Measurements from ENCODE around the gene TMEM145. TPM values are rescaled to one million over a fixed set of nuclear protein-coding genes. Genes with fewer than 3 reads are reported as not detected.
A peak's percentile ranks its signal among the peaks of the same experiment; 100 is the strongest.

The TMEM145 gene
- total RNA-seq, 3 donors from 2014 or later: not detected

DNA sequence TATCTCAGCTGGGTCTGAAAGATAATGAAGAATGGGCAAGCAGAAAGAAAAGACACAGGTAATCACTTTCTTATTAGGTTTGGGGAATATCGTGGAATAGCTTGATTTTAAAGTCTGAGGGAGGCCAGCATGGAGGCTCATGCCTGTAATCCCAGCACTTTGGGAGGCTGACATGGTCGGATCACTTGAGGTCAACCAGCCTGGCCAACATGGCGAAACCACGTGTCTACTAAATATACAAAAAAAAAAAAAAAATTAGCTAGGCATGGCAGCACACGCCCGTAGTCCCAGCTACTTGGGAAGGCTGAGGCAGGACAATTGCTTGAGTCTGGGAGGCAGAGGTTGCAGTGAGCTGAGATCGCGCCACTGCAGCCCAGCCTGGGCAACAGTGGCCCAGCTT, 9.2 kb upstream of the TMEM145 start:
- DNase-seq (no peak), ATAC-seq (no peak)
- Mint-ChIP-seq H3K9me3 (no peaks in the 10 kb centered on the region), H3K36me3 (ENCODE audit: insufficient read depth) (no peaks in the 10 kb centered on the region), H3K27me3 (ENCODE audit: low read depth) (no peaks in the 10 kb centered on the region), H3K4me1 (ENCODE audit: low read depth) (peaks cover 24% of the 10 kb centered on the region), H3K4me3 (peak overlapping the region; percentile 37)

DNA sequence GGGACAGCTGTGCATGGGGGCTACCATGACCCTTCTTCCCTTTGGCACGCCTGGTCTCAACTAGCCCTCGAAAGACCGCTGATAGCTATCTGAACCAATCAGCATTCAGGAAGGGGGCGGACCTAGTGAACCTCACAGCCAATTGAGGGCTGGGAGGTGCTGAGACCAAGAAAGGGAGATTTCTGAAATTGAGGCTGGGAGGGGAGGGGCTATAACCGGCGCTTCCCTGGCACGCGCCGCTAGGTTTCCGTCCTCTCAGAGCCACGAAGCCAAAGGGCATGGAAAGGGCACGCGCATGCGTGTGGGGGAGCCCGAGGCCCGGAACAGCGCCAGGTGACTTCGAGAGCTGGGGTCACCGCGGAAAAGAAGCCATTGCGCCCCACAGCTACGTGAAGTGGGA, 6.5 kb upstream of the TMEM145 start:
- ATAC-seq (no peak), DNase-seq (no peak)
- no peaks in the 10 kb centered on the region for H3K36me3 Mint-ChIP-seq (ENCODE audit: insufficient read depth)
- H3K27me3 Mint-ChIP-seq (ENCODE audit: low read depth): peaks cover 7% of the 10 kb centered on the region
- no peak overlapping the region for H3K4me3 Mint-ChIP-seq
- H3K9me3 Mint-ChIP-seq: no peaks in the 10 kb centered on the region
- peaks cover 17% of the 10 kb centered on the region for H3K4me1 Mint-ChIP-seq (ENCODE audit: low read depth)

DNA sequence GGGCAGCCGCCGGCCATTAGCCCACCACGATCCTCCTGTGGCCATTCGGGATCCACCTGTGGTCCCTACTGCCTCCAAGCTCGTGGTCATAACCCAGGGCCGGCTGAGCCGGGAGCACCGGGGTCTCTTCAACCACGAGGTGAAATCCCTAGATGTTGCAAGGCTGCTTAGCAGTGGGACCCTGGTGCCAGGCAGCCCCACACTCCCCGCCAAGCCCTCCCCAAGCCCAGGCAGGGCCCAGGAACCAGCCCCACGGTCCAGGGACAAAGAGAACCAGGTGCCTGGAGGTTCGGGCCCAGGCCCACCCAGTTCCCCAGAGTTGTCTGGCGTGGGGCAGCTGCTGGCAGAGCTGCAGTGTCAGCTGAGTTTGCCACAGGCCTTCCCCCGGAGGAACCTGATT, 3.4 kb upstream of the TMEM145 start:
- no peak for ATAC-seq
- DNase-seq: no peak
- Mint-ChIP-seq H3K9me3 (no peaks in the 10 kb centered on the region), H3K4me3 (no peak overlapping the region), H3K4me1 (ENCODE audit: low read depth) (peaks cover 13% of the 10 kb centered on the region), H3K27me3 (ENCODE audit: low read depth) (peaks cover 34% of the 10 kb centered on the region), H3K36me3 (ENCODE audit: insufficient read depth) (no peaks in the 10 kb centered on the region)

DNA sequence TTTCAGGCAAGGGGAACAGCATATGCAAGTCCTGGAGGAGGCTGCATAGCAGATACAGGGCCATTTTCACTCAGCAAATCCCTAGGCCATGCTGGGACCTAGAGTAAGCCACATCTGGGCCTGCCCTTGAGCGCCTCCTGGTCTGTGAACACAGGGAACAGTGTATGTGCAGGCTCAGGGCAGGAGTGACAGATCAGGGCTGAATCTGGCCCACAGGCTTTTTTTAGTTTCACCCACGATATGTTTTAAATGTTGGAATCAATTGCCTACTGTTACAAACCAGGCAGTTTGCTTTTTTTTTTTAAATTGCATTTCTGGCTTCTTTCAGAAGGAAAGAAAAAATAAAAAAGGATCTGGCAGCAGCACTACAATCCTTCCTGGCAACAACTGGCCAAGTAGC, 1.5 kb upstream of the TMEM145 start:
- H3K4me1 Mint-ChIP-seq (ENCODE audit: low read depth): peaks cover 13% of the 10 kb centered on the region
- ATAC-seq (no peak), DNase-seq (no peak)
- H3K9me3 Mint-ChIP-seq: no peaks in the 10 kb centered on the region
- peaks cover 42% of the 10 kb centered on the region for H3K27me3 Mint-ChIP-seq (ENCODE audit: low read depth)
- H3K36me3 Mint-ChIP-seq (ENCODE audit: insufficient read depth): no peaks in the 10 kb centered on the region
- H3K4me3 Mint-ChIP-seq: no peak overlapping the region

DNA sequence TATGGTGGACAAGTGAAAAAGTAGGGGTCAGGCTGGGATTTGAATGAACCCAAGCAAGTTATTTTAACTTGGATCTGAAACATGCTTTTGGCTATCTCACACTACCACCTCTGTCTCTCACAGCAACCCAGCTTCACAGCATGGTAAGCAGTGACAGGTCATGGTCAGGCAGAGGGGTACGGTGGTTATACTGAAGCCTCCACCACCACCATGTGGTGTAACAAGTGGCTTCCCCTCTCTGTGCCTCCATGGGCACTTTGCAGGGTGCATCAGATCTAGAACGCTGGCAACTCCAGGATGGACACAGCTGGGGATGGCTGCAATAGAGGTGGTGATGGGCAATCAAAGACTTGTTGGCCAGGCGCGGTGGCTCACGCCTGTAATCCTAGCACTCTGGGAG, 739 bp upstream of the TMEM145 start:
- H3K27me3 Mint-ChIP-seq (ENCODE audit: low read depth): peaks cover 42% of the 10 kb centered on the region
- no peaks in the 10 kb centered on the region for H3K9me3 Mint-ChIP-seq
- DNase-seq (no peak), ATAC-seq (no peak)
- peaks cover 16% of the 10 kb centered on the region for H3K4me1 Mint-ChIP-seq (ENCODE audit: low read depth)
- H3K36me3 Mint-ChIP-seq (ENCODE audit: insufficient read depth): no peaks in the 10 kb centered on the region
- peak overlapping the region; percentile 60 for H3K4me3 Mint-ChIP-seq

DNA sequence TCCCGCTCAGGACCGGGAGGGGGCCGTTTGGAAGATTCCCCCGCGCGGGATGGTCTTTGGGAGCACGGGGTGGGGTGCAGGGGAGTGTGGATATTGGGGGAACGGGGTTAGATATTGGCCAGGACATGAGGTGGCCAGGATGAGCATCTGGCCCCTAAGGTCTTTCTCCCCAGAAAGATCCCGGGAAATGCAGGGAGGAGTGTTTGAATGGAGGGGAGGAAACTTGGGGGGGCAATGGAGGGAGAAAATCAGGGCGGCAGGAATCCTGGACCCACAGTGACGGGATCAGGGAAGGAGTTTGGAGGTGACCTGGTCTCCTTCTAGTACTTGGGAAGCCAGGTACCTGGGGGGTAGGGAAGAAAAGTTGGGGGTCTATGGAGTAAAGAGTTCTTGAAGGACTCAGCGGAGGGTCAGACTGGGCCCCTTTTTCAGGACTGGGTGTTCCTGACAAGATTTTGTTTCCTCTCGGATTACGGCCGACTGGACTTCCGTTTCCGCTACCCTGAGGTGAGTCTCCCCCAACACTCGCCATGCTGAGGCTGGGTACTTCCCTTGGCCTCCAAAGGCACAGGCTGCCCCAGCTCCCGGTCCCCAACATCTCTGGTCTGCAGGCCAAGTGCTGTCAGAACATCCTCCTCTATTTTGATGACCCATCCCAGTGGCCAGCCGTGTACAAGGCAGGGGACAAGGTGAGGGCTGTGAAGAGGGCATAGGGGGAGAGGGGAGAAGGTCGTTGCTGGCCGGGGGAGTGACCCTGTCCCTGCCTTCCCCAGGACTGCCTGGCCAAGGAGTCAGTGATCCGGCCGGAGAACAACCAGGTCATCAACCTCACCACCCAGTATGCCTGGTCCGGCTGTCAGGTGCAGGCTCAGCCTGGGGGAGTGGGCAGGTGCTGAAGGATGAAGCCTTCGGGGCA, 989 bp downstream of the TMEM145 start:
- peaks cover 42% of the 10 kb centered on the region for H3K27me3 Mint-ChIP-seq (ENCODE audit: low read depth)
- no peak for DNase-seq
- peaks cover 16% of the 10 kb centered on the region for H3K4me1 Mint-ChIP-seq (ENCODE audit: low read depth)
- H3K4me3 Mint-ChIP-seq: peak overlapping the region; percentile 48
- no peak for ATAC-seq
- no peaks in the 10 kb centered on the region for H3K36me3 Mint-ChIP-seq (ENCODE audit: insufficient read depth)
- H3K9me3 Mint-ChIP-seq: no peaks in the 10 kb centered on the region

DNA sequence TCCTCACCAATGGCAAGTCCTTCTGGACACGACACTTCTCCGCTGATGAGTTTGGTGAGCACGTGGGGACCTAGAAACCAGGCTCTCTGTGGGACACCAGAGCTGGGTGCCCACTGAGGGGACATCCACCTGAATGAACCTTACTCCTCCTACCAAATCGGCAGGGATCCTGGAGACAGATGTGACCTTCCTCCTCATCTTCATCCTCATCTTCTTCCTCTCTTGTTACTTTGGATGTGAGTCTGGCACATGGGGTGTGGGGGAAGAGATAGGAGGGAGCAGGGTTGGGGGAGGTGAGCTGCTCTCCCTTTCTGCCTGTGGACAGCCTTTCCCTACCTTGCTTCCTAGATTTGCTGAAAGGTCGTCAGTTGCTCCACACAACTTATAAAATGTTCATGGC, 1.9 kb downstream of the TMEM145 start:
- H3K4me1 Mint-ChIP-seq (ENCODE audit: low read depth): peaks cover 16% of the 10 kb centered on the region
- H3K4me3 Mint-ChIP-seq: no peak overlapping the region
- no peak for DNase-seq
- ATAC-seq: no peak
- peaks cover 42% of the 10 kb centered on the region for H3K27me3 Mint-ChIP-seq (ENCODE audit: low read depth)
- H3K9me3 Mint-ChIP-seq: no peaks in the 10 kb centered on the region
- H3K36me3 Mint-ChIP-seq (ENCODE audit: insufficient read depth): no peaks in the 10 kb centered on the region

DNA sequence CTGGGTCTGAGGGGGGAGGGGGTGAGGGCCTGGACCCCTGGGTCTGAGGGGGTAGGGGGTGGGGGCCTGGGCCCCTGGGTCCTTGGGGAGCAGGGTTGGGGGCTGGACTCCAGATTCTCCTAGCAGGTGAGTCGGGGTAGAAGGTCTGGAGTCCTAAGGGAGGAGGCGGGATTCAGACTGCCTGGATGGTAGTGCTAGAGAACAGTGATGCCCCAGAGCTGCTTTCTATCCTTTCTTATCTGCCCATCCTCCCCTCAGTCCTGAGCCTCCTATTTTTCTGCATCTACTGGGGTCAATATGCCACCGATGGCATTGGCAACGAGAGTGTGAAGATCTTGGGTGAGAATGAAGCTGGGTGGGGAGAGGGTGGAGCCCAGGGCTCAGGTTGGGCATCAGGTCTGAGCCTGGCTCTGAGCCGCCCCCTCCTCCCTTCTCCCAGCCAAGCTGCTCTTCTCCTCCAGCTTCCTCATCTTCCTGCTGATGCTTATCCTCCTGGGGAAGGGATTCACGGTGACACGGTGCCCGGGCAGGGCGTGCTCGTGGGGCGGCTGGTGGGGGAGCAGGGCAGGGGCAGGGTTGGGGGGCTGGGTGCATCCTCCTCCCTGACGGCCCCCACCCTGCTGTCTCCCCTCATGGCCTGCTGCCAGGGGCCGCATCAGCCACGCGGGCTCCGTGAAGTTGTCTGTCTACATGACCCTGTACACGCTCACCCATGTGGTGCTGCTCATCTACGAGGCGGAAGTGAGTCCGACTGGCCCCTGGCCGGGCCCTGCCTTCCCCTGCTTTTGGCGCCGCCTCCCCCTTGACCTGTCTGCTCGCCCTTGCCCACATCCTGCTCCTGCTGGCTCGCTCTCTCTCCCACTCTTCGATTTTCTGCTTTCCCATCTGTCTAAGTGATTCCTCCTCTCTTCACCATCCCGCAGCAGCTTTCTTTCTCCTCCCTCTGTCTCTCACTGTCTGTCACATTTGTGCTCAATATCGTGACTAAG, 3.4 kb downstream of the TMEM145 start:
- H3K27me3 Mint-ChIP-seq (ENCODE audit: low read depth): peaks cover 35% of the 10 kb centered on the region
- H3K4me1 Mint-ChIP-seq (ENCODE audit: low read depth): peaks cover 16% of the 10 kb centered on the region
- no peak for ATAC-seq
- no peaks in the 10 kb centered on the region for H3K36me3 Mint-ChIP-seq (ENCODE audit: insufficient read depth)
- no peaks in the 10 kb centered on the region for H3K9me3 Mint-ChIP-seq
- H3K4me3 Mint-ChIP-seq: no peak overlapping the region
- no peak for DNase-seq

DNA sequence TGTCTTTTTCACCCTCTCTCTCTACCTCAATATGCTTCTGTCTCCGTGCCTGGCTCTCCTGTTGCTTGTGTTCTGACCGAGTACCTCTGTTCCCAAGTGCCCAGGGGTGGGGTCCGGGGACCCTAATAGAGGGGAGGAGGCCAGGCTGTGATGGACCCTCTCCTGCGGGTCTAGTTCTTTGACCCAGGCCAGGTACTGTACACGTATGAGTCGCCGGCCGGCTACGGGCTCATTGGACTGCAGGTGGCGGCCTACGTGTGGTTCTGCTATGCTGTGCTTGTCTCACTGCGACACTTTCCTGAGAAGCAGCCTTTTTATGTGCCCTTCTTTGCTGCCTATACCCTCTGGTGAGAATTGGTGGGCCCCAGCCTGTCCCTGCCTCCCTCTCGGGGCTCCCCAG, 4.4 kb downstream of the TMEM145 start:
- Mint-ChIP-seq H3K36me3 (ENCODE audit: insufficient read depth) (no peaks in the 10 kb centered on the region), H3K4me1 (ENCODE audit: low read depth) (peaks cover 12% of the 10 kb centered on the region), H3K4me3 (no peak overlapping the region), H3K27me3 (ENCODE audit: low read depth) (peaks cover 30% of the 10 kb centered on the region), H3K9me3 (no peaks in the 10 kb centered on the region)
- ATAC-seq: no peak
- no peak for DNase-seq

DNA sequence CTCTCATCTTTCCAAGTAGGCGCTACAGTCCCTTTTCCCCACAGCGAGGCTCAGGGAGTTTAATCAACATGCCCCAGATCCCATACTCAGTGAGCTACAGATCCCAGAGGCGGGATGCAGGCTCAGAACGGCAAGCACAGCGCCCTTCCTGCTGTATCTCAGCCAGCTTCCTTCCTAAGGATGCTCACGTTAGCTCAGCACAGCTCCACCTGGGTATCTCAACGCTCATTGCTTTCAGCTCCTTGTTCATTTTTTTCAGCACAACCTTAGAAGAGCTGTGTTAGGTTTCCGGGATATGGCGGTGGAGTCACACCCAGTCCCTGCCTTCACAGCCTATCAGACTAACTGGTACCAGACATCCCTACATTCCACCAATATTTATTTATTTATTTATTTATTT, 9.2 kb downstream of the TMEM145 start:
- DNase-seq: no peak
- no peak overlapping the region for H3K4me3 Mint-ChIP-seq

DNA sequence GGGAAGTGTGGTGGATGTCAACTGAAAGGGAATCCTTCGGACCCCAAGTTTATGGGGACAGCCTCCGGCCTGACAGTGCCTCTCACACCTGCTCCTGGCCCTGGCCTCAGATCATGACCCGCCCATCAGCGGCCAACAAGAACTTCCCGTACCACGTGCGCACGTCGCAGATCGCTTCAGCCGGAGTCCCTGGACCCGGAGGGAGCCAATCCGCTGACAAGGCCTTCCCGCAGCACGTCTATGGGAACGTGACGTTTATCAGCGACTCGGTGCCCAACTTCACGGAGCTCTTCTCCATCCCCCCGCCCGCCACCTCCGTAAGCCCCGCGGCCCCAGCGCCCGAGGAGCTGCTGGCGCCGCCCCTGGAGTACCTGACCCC, 10.4 kb downstream of the TMEM145 start:
- Mint-ChIP-seq H3K36me3 (ENCODE audit: insufficient read depth) (no peaks in the 10 kb centered on the region), H3K4me1 (ENCODE audit: low read depth) (peaks cover 18% of the 10 kb centered on the region), H3K4me3 (peak overlapping the region; percentile 42), H3K9me3 (no peaks in the 10 kb centered on the region), H3K27me3 (ENCODE audit: low read depth) (peaks cover 21% of the 10 kb centered on the region)
- no peak for ATAC-seq
- no peak for DNase-seq

More for the DNA sequence above, 9.2 kb downstream of the TMEM145 start:
- Mint-ChIP-seq H3K27me3 (ENCODE audit: low read depth) (peaks cover 21% of the 10 kb centered on the region), H3K9me3 (no peaks in the 10 kb centered on the region), H3K36me3 (ENCODE audit: insufficient read depth) (no peaks in the 10 kb centered on the region), H3K4me1 (ENCODE audit: low read depth) (peaks cover 18% of the 10 kb centered on the region)
- no peak for ATAC-seq

DNA sequence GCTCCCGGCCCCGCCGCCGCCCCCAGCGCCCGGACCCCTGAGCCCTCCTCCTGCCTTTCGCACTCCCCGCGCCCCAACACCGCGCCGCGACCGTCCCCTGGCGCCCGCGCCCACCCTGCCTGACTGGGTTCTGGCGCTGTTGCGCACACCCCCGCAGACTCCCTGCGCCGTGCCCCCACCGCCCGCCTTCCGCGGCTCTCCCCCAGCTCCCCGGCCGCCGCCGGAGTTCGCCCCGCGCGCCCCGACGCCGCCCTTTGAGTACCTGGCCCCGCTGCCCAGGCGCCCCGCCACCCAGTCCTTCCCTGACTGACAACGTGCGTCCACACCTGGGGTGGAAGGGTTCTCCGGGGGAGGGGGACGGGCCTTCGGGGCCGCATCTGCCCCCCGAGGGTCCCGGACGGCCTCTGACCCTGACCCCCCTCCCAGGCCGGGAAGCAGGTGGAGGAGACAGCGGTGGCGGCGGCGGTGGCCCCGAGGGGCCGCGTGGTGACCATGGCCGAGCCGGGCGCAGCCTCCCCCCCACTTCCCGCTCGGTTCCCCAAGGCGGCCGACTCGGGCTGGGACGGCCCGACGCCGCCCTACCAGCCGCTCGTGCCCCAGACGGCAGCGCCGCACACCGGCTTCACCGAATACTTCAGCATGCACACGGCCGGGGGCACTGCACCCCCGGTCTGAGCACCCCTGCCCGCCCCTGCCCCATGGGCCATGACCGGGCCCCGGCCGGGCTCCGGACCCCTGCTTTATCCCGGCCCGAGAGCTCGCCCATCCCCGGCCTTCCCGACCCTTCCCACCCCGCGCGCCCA, 10.9 kb downstream of the TMEM145 start:
- Mint-ChIP-seq H3K36me3 (ENCODE audit: insufficient read depth) (no peaks in the 10 kb centered on the region), H3K4me1 (ENCODE audit: low read depth) (peaks cover 18% of the 10 kb centered on the region), H3K9me3 (no peaks in the 10 kb centered on the region), H3K4me3 (peak overlapping the region; percentile 26), H3K27me3 (ENCODE audit: low read depth) (peaks cover 21% of the 10 kb centered on the region)
- DNase-seq (no peak), ATAC-seq (no peak)

DNA sequence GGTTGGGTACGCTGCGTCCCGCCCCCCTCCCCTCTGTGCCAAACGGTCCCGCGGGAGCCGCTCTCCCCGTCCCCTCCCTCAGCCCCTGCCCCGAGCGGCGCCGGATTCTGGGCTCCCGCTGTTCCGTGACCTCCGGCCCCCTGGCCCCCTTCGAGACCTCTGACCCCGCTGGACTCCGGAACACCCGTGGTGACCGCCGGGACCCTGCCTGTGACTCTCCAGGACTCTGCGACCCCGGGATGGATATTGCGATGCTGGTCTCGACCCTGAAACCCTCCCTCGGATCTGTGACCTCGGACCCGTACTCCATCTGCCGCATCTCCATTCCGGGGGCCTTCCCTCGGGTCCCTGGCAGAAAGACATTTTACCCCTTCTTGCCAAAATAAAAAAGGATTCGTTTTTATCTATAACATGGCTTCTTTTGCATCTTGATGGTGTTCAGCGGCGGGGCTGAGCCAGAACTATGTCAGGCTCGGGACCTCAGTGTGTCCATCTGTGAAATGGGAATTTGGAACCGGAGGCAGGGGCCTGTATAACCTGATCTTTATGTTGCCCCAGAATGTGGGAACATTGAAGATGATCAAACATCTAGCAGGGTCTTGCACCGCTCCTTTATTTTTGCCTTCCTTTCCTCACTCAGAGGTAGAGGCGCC, 11.7 kb downstream of the TMEM145 start:
- DNase-seq (no peak), ATAC-seq (peak in 1 of 2 donors; percentile 1)
- peaks cover 18% of the 10 kb centered on the region for H3K4me1 Mint-ChIP-seq (ENCODE audit: low read depth)
- no peaks in the 10 kb centered on the region for H3K36me3 Mint-ChIP-seq (ENCODE audit: insufficient read depth)
- H3K4me3 Mint-ChIP-seq: peak overlapping the region; percentile 88
- H3K9me3 Mint-ChIP-seq: no peaks in the 10 kb centered on the region
- H3K27me3 Mint-ChIP-seq (ENCODE audit: low read depth): peaks cover 21% of the 10 kb centered on the region
